ENCODE results near the gene PTPN18. TPM values are rescaled to one million over a fixed set of nuclear protein-coding genes. Genes with fewer than 3 reads are reported as not detected.
"Not testable (repeated sequence)": the region's sequence is repeated elsewhere in the genome, so short reads cannot be mapped to it uniquely, and the experiment has no call there.

Gene PTPN18
- polyA plus RNA-seq, 3 donors = 32.9 to 50.2 (median 36.3) TPM

DNA sequence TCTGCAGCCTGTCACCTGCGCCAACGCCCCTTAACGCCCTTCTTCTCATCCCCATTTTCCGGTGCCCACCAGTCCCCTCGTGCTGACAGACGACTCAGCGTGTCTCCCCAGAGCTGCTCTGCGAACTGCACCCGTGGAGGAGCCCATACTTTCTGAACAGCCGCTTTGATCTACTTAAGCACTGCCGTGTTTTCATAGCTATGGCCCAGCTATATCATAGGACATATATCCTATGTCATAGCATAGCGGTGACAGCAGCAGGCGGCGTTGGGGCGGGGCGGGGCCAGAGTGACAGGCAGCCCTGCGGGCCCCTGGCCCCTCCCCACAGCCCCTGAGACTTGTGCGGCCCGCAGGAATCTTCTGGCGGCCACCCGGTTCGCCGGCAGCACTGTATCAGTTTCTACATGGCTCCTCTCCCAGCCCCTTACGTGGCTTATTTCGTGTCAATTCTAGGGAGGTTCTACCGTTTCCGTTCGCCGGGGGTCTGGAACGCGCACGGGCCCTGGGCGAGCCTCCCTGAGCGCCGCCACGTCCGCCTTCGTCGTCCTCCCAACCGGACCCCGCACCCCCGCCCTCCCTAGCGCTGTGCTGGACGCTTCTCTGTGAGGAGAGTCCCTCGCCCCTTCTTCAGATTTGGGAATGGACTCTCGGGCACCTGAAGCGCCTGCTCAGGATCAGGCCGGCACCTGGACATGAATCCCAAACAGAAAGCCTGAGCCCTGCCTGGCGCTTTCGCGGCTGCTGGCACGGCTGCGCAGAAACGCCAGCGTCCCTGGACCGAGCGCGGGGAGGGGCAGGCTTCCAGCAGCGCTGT is 35.4 kb downstream of the PTPN18 start:
- 0 to 2% (median 2%) methylated on average over 58 to 59 of the region's 59 CpGs for WGBS, 3 donors
- H3K27ac ChIP-seq (ENCODE audit: low read depth, low read length) = no peak overlapping the region

DNA sequence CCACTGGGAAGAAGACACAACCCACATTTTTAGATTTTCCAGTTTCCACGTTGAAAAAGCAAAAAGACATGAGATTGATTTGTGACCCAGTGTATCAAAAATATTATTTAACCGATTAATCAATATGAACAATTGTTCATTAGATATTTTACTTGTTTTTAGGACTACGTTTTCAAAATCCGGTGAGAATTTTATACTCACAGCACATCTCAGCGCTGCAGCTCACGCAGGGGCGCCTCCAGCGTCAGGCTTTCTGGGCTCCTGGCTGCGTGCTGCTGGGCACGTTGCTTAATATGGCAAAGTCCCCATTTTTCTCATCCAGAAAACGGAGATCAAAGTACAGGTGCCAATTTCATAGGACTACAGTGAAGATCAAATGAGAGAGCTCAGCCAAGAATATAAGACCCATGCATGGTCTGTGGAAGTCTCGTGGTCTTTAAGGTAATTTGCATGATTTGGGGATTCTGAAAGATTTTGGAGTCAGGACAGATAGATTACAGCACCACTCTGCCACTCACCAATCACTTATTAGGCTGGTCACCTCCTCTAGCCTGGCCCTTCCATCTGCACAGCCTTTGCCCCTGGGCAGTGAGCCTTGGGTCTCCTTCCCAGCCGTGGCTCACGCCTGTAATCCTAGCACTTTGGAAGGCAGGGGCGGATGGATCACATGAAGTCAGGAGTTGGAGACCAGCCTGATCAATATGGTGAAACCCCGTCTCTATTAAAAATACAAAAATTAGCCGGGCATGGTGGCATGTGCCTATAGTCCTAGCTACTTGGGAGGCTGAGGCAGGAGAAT is 36.2 kb downstream of the PTPN18 start:
- WGBS, 3 donors = 22 to 29% (median 28%) methylated on average over 17 of the region's 17 CpGs
- H3K27ac ChIP-seq (ENCODE audit: low read depth, low read length) = no peak overlapping the region

DNA sequence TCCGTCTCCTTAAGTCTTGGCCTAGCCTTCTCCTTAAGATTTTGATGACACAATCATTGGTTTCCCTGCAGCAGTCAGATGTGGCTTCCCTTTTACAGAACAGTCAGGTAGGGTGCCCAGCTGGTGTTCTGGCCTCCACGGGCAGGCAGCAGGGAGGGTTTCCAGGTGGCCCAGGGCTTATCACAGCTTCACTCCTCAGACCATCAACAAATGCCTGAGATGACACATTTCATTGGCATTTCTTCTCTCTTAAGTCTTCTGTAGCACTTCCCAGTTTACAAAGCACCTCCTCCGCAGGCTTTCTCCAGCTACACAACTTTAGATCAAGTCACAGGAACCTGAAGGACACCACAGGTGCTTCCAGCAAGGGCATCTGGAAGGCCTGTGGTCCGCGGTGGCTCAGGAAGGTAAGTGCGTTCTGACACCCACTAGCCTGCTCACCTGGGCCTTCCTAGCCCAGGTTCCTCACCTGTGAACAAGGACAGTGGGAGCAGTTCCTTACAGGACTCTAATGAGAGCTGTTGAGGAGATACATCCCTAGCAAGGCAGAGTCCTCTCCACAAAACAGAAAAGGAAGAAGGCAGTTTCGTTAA is 37.6 kb downstream of the PTPN18 start:
- WGBS, 3 donors = 88 to 91% (median 90%) methylated on average over 7 of the region's 7 CpGs
- H3K27ac ChIP-seq (ENCODE audit: low read depth, low read length) = no peak overlapping the region

DNA sequence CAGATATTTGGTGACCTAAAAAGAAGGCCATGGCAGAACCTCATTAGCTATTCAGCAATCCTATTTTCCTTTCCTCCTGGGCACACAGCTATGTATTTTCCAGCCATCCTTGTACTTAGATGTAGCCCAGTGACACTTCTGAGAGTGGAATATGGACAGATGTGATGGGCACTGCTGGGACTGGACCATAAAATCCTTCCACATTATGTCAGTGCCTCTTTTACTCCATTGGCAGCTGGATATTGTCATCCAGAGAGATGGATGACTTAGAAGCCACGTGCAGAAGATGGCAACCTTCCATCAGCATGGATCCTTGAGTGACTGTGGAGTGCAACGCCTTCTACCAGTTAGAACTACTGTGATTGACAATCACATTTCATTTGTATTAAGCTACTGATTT is 50.4 kb downstream of the PTPN18 start:
- no CpG with 5 or more reads among the region's 2 CpGs for WGBS, 3 donors
- not testable (repeated sequence) for H3K27ac ChIP-seq (ENCODE audit: low read depth, low read length)

DNA sequence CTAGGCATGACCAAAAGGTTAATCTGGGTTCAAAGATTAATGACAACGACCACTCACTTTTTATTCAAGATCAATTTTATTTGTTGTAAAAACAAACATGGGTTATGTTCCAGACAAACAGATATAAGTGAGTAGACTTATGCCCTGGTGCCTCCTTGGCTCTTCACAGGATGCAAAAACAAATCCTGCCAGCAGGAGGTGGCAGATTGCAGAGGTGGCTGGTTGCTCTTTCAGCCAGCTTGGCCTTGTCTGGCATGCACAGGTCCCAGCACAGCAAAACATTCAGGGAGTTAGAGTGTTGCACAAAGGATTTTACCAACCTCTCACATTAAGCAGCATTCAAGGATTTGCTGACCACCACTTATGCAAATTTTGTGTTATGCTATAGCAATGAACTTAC is 60.8 kb downstream of the PTPN18 start:
- 46 to 91% (median 82%) methylated on average over 1 of the region's 1 CpG for WGBS, 3 donors
- not testable (repeated sequence) for H3K27ac ChIP-seq (ENCODE audit: low read depth, low read length)

DNA sequence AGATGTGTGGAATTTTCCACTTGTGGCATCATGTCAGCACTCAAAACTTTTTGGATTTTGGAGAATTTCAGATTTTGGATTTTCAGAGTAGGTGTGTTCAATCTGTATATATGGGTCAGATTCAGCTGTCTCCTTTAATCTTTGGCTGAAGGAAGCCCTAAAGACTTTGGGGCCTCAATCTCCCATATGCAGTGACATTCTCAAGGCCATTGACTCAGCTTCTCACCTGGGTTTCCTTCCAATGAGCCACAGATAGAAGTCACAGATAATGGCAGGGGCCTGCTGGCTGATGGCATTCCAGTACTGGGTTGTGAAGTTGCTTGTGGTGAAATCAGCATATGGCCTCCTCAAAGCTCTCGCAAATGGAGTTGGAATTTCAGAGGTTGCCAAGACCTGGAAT is 63.0 kb downstream of the PTPN18 start:
- not testable (repeated sequence) for H3K27ac ChIP-seq (ENCODE audit: low read depth, low read length)
- WGBS, 3 donors = 93 to 100% (median 100%) methylated on average over 1 of the region's 1 CpG

Other genes with a start within 250 kb of the PTPN18 start
- gene POTEF, start 226.8 kb upstream of the PTPN18 start, polyA plus RNA-seq = not detected
- gene CCDC74B, start 210.9 kb upstream of the PTPN18 start, polyA plus RNA-seq = 1 to 10 TPM in 2 of 3 donors, under 1 TPM in 1; 0.94 to 3.1 (median 1.1) TPM
- gene SMPD4, start 174.5 kb upstream of the PTPN18 start, polyA plus RNA-seq = 10 to 100 TPM; 20.9 to 29.5 (median 29.1) TPM
- gene MZT2B, start 173.8 kb upstream of the PTPN18 start, polyA plus RNA-seq = 100 to 1,000 TPM; 148 to 245 (median 239) TPM
- gene TUBA3E, start 157.6 kb upstream of the PTPN18 start, polyA plus RNA-seq = under 1 TPM in 1 of 3 donors, not detected in 2; 0.05 TPM
- gene IMP4, start 13.2 kb upstream of the PTPN18 start, polyA plus RNA-seq = 100 to 1,000 TPM in 2 of 3 donors, 10 to 100 TPM in 1; 56.0 to 151 (median 126) TPM
- gene POTEI, start 153.3 kb downstream of the PTPN18 start, polyA plus RNA-seq = under 1 TPM in 1 of 3 donors, not detected in 2; under 0.01 TPM
- gene CFC1B, start 165.2 kb downstream of the PTPN18 start, polyA plus RNA-seq = under 1 TPM in 1 of 3 donors, not detected in 2; 0.23 TPM
- gene CFC1, start 243.5 kb downstream of the PTPN18 start, polyA plus RNA-seq = 10 to 100 TPM in 1 of 3 donors, under 1 TPM in 2; 0.56 to 18.0 (median 0.80) TPM